ENCODE data around the gene PDP2. TPM values are rescaled to one million over a fixed set of nuclear protein-coding genes. Genes with fewer than 3 reads are reported as not detected.

The PDP2 gene
- total RNA-seq (2021; fragmentation: NEBNext Ultra II Directional; extraction: Animal tissue kit (Norgen Biotek cat#: 25700)) = 10 to 100 TPM; 12.8 to 17.7 (median 16.2) TPM
- long read RNA-seq, full-length matches to known transcripts = 1 of 5 reads
- long read RNA-seq, partial matches to known transcripts = 2 of 5 reads
- long read RNA-seq, other reads (novel, unspliced or antisense) = 2 of 5 reads

- Mint-ChIP-seq H3K4me3 (peak within 1 kb of the TSS; percentile 99), H3K27ac (peak within 1 kb of the TSS; percentile 92), H3K27me3 (ENCODE audit: insufficient read depth) (no peaks in the 10 kb centered on the region), H3K4me1 (ENCODE audit: low read depth) (peaks cover 47% of the 10 kb centered on the region), H3K36me3 (ENCODE audit: low read depth) (peaks cover 11% of the 10 kb centered on the region; the same call in 1 of the 2 replicates), H3K9me3 (no peaks in the 10 kb centered on the region)
- TF ChIP-seq, protein P1, sequence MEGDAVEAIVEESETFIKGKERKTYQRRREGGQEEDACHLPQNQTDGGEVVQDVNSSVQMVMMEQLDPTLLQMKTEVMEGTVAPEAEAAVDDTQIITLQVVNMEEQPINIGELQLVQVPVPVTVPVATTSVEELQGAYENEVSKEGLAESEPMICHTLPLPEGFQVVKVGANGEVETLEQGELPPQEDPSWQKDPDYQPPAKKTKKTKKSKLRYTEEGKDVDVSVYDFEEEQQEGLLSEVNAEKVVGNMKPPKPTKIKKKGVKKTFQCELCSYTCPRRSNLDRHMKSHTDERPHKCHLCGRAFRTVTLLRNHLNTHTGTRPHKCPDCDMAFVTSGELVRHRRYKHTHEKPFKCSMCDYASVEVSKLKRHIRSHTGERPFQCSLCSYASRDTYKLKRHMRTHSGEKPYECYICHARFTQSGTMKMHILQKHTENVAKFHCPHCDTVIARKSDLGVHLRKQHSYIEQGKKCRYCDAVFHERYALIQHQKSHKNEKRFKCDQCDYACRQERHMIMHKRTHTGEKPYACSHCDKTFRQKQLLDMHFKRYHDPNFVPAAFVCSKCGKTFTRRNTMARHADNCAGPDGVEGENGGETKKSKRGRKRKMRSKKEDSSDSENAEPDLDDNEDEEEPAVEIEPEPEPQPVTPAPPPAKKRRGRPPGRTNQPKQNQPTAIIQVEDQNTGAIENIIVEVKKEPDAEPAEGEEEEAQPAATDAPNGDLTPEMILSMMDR (IDR thresholded peaks at IDR 0.05) = no peak
- peak; percentile 92 for DNase-seq
These were observed at the start of gene PDP2 for GRCh38 chr16:66880288-66881013. PDP2 (plus strand) TSS chr16:66880515; CDS start chr16:66884285, 3,770 bp downstream.

DNA sequence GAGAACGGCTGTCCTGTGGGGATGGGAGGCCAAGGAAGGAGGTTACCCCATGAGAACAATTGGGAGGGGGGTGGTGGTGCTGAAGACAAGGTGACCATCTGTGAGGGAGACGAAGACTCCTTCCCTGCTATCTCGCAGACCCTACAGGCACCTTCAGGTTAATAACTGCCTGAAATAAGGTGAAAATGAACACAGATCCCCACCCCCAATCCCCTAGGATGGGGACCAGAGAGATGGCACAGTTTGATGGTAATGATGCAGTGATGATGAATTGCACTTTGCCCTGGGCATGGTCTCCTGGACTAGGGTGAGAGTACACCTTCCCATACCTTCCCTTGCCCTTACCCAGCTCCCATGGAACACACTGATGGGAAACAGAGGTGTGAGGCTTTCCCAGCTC, 48.1 kb upstream of the PDP2 start:
- no peak for DNase-seq
- Mint-ChIP-seq H3K4me1 (ENCODE audit: low read depth) (peaks cover 32% of the 10 kb centered on the region), H3K36me3 (ENCODE audit: low read depth) (no peaks in the 10 kb centered on the region; the same call in 1 of the 2 replicates), H3K9me3 (no peaks in the 10 kb centered on the region), H3K4me3 (no peak overlapping the region), H3K27me3 (ENCODE audit: insufficient read depth) (peaks cover 10% of the 10 kb centered on the region), H3K27ac (no peak overlapping the region; the same call in 1 of the 2 replicates)
- TF ChIP-seq, protein P1 (IDR thresholded peaks at IDR 0.05) = no peak

GRCh38 chr16:66832661-66833305, 47.5 kb upstream of the PDP2 start:
- TF ChIP-seq, protein P1 (IDR thresholded peaks at IDR 0.05) = no peak
- Mint-ChIP-seq H3K4me1 (ENCODE audit: low read depth) (peaks cover 32% of the 10 kb centered on the region), H3K4me3 (no peak overlapping the region), H3K27me3 (ENCODE audit: insufficient read depth) (peaks cover 10% of the 10 kb centered on the region), H3K9me3 (no peaks in the 10 kb centered on the region), H3K27ac (peak overlapping the region; percentile 12; the same call in 1 of the 2 replicates), H3K36me3 (ENCODE audit: low read depth) (no peaks in the 10 kb centered on the region; the same call in 1 of the 2 replicates)
- peak; percentile 41 for DNase-seq

- no peak for DNase-seq
- Mint-ChIP-seq H3K4me3 (no peak overlapping the region), H3K4me1 (ENCODE audit: low read depth) (peaks cover 21% of the 10 kb centered on the region), H3K27me3 (ENCODE audit: insufficient read depth) (peaks cover 18% of the 10 kb centered on the region), H3K36me3 (ENCODE audit: low read depth) (0 out of 2 replicates have a peak, but pooled peaks cover 6% of the 10 kb centered on the region), H3K27ac (no peak overlapping the region), H3K9me3 (peaks cover 8% of the 10 kb centered on the region)
- TF ChIP-seq, protein P1 (IDR thresholded peaks at IDR 0.05) = no peak
These were observed 45.6 kb upstream of the PDP2 start for GRCh38 chr16:66834746-66835145.

DNA sequence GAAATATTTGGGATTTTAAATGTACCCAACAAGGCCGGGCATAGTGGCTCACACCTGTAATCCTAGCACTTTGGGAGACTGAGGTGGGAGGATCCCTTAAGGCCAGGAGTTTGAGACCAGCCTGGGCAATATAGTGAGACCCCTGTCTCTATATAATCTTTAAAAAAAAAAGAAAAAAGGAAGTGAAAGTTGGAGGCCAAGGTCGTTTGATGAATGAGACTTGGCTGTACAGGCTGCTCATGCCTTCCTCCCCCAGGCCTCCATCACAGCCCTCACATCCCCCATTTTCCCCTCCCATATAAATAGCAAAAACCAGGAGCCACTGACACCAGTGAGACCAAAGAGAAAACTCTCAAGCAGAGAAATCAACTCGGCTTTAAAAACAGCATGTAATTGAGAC, 39.4 kb upstream of the PDP2 start:
- Mint-ChIP-seq H3K4me1 (ENCODE audit: low read depth) (no peaks in the 10 kb centered on the region; the same call in 1 of the 2 replicates), H3K27me3 (ENCODE audit: insufficient read depth) (peaks cover 56% of the 10 kb centered on the region), H3K9me3 (peaks cover 8% of the 10 kb centered on the region), H3K4me3 (no peak overlapping the region), H3K36me3 (ENCODE audit: low read depth) (0 out of 2 replicates have a peak, but pooled peaks cover 6% of the 10 kb centered on the region), H3K27ac (no peak overlapping the region)
- TF ChIP-seq, protein P1 (IDR thresholded peaks at IDR 0.05) = no peak
- no peak for DNase-seq

Measured in HFFc6 (cell line).